GM12891 (cell line): Measurements from ENCODE around the gene MARK3.

Experiments
- POLR2A ChIP-seq: IDR thresholded peaks from 2 replicates; pipeline ENCODE4 v1.6.1; 2011; ENCODE audit warnings: low read depth, low read length, control low read depth
- POLR2AphosphoS5 ChIP-seq: IDR thresholded peaks from 2 replicates; pipeline ENCODE4 v1.6.1; 2011; ENCODE audit warnings: low read depth, low read length, control low read depth

- TF ChIP-seq POLR2A (no peak), POLR2AphosphoS5 (no peak)
Measured at GRCh38 chr14:103372552-103373304, 12.5 kb upstream of the MARK3 start.
